OCI-LY3 (cell line): ENCODE results near the gene SENP6.

Experiments
- CTCF ChIP-seq: fragments of 200-600, 300-600 bp; sonication (generic); IDR thresholded peaks from 2 replicates; pipeline ENCODE4 v1.5.1; 2014; ENCODE audit warnings: antibody characterized with exemption, low read length, low read depth
- EZH2phosphoT487 ChIP-seq: fragments of 200-600 bp; shearing (Covaris generic); IDR thresholded peaks from 2 replicates; pipeline ENCODE4 v1.6.1; 2018; ENCODE audit warnings: antibody characterized with exemption, mixed run types, low read depth

DNA sequence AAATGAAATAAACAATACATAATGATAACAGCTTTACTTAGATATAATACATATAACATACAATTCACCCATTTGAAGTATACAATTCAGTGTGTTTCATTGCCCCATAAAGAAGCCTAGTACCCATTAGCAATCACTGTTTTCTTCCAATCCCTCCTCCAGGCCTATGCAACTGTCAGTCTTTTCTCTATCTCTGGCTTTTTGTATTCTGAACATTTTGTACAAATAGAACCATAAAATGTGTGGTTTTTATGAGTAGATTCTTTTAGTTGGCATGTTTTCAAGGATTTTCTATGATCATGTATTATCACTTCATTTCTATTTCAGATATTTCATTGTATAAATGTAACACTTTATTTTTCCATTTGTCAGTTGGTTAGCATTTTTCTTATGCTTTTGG, 92.7 kb downstream of the SENP6 start:
- TF ChIP-seq CTCF (no peak), EZH2phosphoT487 (no peak)
